ENCODE results near the gene BORCS5.

DNA sequence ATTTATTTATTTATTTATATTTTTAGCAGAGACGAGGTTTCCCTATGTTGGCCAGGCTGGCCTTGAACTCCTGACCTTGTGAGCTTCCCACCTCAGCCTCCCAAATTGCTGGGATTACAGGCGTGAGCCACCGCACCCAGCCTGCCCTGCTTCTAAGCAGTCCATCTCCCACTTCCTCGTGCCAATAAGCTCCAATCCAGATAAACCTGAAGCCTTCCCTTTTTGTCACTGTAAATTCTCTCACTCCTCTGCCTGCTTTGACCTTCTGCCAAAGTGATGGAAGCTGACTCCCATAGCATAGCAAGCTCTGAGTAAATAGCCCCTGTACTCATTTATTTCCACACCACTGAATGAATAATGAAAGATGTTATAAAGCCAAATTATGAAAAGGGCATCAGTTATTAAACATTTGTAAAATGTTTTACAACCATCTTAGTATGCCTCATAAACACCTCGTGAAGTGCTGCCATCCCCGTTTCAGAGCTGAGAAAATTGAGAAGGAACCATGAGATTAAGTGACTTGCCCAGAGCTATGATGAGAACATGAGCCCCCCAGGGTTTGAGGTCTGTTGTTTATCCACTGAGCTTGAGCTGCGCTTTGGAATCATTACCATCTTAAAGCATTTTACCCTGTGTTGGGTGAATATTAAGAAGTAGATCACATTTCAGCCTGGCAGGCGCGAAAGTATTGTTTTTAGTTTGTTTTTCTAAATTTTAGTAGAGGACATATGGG lies 37.3 kb upstream of the BORCS5 start:
- TF ChIP-seq, protein P1, sequence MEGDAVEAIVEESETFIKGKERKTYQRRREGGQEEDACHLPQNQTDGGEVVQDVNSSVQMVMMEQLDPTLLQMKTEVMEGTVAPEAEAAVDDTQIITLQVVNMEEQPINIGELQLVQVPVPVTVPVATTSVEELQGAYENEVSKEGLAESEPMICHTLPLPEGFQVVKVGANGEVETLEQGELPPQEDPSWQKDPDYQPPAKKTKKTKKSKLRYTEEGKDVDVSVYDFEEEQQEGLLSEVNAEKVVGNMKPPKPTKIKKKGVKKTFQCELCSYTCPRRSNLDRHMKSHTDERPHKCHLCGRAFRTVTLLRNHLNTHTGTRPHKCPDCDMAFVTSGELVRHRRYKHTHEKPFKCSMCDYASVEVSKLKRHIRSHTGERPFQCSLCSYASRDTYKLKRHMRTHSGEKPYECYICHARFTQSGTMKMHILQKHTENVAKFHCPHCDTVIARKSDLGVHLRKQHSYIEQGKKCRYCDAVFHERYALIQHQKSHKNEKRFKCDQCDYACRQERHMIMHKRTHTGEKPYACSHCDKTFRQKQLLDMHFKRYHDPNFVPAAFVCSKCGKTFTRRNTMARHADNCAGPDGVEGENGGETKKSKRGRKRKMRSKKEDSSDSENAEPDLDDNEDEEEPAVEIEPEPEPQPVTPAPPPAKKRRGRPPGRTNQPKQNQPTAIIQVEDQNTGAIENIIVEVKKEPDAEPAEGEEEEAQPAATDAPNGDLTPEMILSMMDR (conservative IDR thresholded peaks at IDR 0.05 in 1 of 2, IDR thresholded peaks at IDR 0.05 in 1 of 2; ENCODE audit: low read depth in 1 of 2, low read length in 2 of 2) = no peak
- TF ChIP-seq EZH2 (IDR thresholded peaks at IDR 0.05; ENCODE audit: low read length, missing control alignments) = no peak

All from fibroblast of lung (primary cell).